ENCODE measurements around the gene SUMO2.

GRCh38 chr17:75218131-75218530, 35.4 kb upstream of the SUMO2 start:
- TF ChIP-seq CTCF (IDR thresholded peaks at IDR 0.05; ENCODE audit: low read length), result no peak
- TF ChIP-seq EZH2 (IDR thresholded peaks at IDR 0.05; ENCODE audit: borderline replicate concordance, low read length), result no peak

Measured in OCI-LY1 (cell line).